ENCODE results near the gene PPP2R3B.

PPP2R3B gene

DNA sequence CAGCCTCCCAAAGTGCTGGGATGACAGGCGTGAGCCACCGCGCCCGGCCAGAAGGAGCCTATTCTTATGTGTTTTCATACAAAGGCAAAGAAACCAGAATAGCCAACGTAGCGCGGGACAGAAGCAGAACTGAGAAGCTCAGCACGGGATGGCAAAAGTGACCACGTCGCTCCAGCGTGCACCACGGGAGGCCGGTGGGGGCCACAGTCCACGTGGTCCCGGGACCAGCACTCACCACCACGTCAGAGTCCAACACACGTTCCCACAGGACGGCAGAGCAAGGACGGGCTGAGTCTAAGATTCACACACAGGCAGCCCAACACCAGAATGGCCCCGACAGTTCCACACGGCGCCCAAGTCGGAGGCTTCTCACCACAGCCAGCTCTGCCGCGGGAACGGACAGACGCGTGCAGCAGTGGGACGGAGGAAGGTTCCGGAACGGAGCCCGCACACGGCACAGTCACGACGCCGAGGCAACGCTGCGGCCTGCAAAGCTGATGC lies 49.3 kb downstream of the PPP2R3B start:
- H3K27ac ChIP-seq = no peak overlapping the region
- POLR2A ChIA-PET (ENCODE audit: low non-redundant PET) = no interaction called here
- TF ChIP-seq, protein P1, sequence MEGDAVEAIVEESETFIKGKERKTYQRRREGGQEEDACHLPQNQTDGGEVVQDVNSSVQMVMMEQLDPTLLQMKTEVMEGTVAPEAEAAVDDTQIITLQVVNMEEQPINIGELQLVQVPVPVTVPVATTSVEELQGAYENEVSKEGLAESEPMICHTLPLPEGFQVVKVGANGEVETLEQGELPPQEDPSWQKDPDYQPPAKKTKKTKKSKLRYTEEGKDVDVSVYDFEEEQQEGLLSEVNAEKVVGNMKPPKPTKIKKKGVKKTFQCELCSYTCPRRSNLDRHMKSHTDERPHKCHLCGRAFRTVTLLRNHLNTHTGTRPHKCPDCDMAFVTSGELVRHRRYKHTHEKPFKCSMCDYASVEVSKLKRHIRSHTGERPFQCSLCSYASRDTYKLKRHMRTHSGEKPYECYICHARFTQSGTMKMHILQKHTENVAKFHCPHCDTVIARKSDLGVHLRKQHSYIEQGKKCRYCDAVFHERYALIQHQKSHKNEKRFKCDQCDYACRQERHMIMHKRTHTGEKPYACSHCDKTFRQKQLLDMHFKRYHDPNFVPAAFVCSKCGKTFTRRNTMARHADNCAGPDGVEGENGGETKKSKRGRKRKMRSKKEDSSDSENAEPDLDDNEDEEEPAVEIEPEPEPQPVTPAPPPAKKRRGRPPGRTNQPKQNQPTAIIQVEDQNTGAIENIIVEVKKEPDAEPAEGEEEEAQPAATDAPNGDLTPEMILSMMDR (conservative IDR thresholded peaks at IDR 0.05; ENCODE audit: low read depth) = no peak
- CTCF ChIA-PET = no interaction called here
- DNase-seq (ENCODE audit: low spot score) = no peak

DNA sequence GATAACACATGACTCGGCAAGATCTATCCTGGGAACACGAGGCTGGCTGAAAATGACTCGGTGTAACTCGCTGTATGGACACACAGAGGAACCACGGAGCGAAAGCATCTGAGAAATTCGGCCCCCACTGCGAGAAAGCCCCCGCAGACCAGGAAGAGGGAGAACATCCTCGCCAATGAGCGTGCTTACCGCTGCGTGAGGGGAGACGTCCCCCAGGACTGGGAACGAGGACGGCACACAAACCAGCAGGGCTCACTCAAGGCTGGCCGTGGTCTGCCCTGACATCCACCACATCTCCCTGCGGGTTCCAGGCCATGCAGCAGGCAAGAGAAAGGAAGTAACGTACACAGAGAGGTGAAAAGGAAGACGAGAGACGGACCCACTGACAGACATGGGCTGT lies 50.5 kb downstream of the PPP2R3B start:
- ChIA-PET CTCF (no interaction called here), POLR2A (ENCODE audit: low non-redundant PET) (no interaction called here)
- DNase-seq (ENCODE audit: low spot score) = no peak
- H3K27ac ChIP-seq = peak overlapping the region; percentile 16; the same call in 1 of the 2 replicates
- TF ChIP-seq, protein P1 (conservative IDR thresholded peaks at IDR 0.05; ENCODE audit: low read depth) = no peak

DNA sequence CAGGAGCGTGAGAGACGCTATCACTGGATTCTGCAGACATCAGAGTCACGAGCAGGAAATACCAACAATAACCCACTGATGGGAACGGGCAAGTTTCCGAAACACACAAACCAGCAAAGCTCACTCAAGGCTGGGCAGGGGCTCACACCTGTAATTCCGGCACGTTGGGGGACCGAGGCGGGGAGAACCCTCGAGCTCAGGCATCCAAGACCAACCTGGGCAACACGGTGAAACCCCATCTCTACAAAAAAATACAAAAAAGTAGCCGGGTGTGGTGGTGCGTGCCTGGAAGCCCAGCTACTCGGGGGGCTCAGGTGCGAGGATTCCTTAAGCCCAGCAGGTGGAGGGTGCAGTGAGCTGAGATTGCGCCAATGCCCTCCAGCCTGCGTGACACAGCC lies 51.0 kb downstream of the PPP2R3B start:
- POLR2A ChIA-PET (ENCODE audit: low non-redundant PET) = no interaction called here
- peak overlapping the region; percentile 16; the same call in 1 of the 2 replicates for H3K27ac ChIP-seq
- CTCF ChIA-PET = no interaction called here
- TF ChIP-seq, protein P1 (conservative IDR thresholded peaks at IDR 0.05; ENCODE audit: low read depth) = no peak
- no peak for DNase-seq (ENCODE audit: low spot score)

DNA sequence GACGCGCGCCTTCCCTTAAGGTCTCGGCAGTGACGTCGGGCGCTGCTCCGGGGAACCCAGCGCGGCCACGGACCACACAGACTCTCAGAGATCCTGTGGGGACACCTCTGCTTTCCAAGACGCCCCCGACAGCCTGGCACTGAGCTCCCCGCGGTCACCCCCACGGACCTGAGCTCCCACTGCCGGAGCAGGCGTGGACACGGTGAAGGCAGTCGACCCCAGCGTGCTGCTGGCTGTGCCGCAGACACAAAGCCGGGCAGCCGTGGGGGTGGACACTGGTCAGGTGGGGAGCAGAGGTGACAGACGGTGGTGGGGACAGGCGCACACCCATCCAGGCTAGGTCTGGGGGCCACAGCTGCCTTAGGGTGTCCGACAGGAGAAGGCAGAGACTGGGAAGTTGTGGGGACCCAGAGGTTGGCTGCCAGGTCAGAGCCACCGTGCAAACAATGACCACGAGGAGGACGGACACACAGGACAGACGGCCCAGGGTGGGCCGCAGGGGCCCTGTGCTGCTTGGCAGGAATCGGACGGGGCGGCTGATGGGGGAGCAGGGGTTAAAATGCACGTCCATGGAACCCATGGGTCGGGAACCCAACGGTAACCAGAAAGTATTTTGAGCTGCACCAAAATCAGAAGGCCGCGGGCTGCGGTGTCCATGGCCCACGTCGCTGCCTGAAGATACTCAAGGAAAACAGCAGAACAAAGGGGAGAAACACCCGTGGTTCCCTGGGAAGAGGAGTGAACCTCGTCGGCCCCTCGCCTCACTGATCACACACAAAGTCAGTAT lies 51.5 kb downstream of the PPP2R3B start:
- DNase-seq (ENCODE audit: low spot score) = no peak
- POLR2A ChIA-PET (ENCODE audit: low non-redundant PET) = no interaction called here
- TF ChIP-seq, protein P1 (conservative IDR thresholded peaks at IDR 0.05; ENCODE audit: low read depth) = no peak
- CTCF ChIA-PET = no interaction called here
- H3K27ac ChIP-seq = no peak overlapping the region

DNA sequence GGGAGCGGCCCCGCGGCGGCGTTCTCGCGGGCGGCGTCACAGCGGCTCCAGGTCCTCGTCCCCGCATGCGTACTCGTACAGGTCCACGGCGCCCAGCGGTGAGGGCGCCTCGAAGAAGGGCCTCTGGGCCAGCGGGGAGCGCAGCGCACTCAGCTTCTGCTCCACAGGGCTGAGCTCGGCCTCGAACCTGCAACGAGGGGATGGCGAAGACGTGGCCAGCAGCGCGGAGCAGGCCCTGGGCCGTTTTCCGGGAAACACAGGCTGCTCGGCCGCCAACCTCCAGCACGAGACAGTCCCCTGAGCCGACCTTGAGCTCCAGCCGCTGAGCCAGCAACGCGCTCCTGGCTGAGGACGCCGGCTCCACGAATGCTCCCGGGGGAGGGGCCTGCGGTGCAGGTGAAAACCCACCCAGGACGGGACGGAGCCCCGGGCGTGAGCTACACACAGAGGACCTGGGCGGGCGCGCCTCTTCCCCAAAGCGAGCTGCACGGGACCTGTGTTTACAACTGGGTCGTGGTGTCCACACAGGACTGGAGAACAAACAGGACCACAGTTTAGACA lies 52.3 kb downstream of the PPP2R3B start:
- ChIA-PET POLR2A (ENCODE audit: low non-redundant PET) (no interaction called here), CTCF (no interaction called here)
- TF ChIP-seq, protein P1 (conservative IDR thresholded peaks at IDR 0.05; ENCODE audit: low read depth) = no peak
- DNase-seq (ENCODE audit: low spot score) = no peak
- H3K27ac ChIP-seq = no peak overlapping the region

DNA sequence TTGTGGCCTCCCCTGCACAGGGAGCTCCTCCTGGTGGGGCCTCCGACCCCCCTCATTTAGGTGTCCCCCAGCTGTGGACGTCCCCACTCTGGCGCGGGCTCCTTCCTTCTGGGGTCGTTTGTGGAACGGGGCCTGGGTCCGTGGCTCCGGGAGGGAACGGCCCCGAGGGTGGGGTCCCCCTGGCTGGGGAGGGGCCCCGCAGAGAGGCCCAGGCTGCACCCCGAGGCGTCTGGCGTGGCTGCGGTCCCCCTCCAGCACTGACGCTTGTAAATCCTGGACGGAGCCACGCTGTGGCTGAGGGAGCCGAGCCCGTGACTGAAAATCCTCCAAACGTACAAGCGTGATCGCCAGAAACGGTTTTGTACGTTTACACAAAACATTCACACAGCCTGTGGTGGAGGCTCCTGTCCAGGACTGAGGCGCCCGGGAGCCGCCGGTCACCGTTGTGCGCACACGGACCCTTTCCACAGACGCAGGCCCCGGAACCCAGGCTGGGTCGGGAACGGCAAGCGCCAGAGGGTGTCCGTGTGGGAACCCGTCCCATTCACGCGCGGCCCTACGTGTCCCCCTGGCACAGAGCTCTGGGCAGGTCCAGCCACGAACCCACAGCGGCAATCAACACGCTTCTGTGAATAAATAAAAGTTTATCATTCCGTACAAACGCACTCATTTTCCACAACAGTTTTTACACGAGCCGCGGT lies 52.9 kb downstream of the PPP2R3B start:
- no peak for DNase-seq (ENCODE audit: low spot score)
- CTCF ChIA-PET = no interaction called here
- H3K27ac ChIP-seq = no peak overlapping the region
- TF ChIP-seq, protein P1 (conservative IDR thresholded peaks at IDR 0.05; ENCODE audit: low read depth) = no peak
- POLR2A ChIA-PET (ENCODE audit: low non-redundant PET) = no interaction called here

All from RWPE1 (cell line).